Measurements from ENCODE around the gene FRAT1.

Gene FRAT1

DNA sequence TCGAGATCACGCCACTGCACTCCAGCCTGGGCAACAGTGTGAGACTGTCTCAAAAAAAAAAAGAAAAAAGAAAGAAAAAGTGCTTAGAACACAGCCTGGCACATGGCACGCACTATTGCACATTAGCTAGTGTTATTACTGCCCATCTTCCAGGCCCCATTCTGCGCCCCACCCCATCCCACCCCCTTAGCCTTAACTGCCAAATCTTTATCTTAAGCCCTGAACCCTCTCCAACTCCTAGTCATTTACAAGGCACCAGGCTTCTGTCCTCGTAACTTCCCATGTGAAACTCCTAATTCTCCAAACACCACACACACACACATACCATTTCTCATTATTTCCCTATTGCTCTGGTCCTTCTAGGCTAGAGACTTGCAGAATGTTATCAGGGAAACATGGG lies 10.7 kb downstream of the FRAT1 start:
- DNase-seq (ENCODE audit: insufficient read length) = no peak
- no peak for FAIRE-seq
- TF ChIP-seq POLR2A (IDR thresholded peaks at IDR 0.05; ENCODE audit: low read depth, low read length) (no peak), TAF1 (IDR thresholded peaks at IDR 0.05; ENCODE audit: borderline replicate concordance, low read depth, low read length) (no peak), POLR2AphosphoS5 (IDR thresholded peaks at IDR 0.05; ENCODE audit: low read depth, low read length) (no peak)

DNA sequence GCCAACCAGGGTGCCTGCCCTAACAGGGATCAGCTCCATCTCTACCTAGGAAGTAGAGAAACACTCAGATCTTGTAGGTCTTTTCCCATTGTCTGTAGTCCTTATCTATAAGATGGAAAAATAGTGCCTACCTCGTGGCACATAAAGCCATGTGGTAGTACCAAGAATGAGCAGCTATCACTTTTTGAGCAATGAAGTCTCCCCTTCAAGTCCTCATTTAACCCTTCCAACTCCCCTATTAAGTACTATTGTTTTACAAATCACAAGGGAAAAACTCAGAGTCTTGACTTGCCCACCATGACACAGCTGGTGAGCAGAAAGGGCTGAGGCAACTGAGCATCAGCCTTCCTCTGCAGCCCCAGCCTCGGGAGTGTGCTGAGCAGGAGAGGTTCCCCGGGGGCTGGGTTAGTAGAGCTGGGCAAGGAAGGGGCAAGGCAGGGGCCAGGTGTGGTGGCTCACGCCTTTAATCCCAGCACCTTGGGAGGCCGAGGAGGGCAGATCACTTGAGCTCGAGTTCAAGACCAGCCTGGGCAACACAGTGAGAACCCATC lies 12.2 kb downstream of the FRAT1 start:
- FAIRE-seq (no peak), DNase-seq (ENCODE audit: insufficient read length) (no peak)
- TF ChIP-seq POLR2AphosphoS5 (IDR thresholded peaks at IDR 0.05; ENCODE audit: low read depth, low read length) = no peak
- no peak for TF ChIP-seq POLR2A (IDR thresholded peaks at IDR 0.05; ENCODE audit: low read depth, low read length)
- TF ChIP-seq TAF1 (IDR thresholded peaks at IDR 0.05; ENCODE audit: borderline replicate concordance, low read depth, low read length) = no peak

GRCh38 chr10:97332591-97333350 lies 13.7 kb downstream of the FRAT1 start:
- TF ChIP-seq POLR2A (IDR thresholded peaks at IDR 0.05; ENCODE audit: low read depth, low read length) (no peak), POLR2AphosphoS5 (IDR thresholded peaks at IDR 0.05; ENCODE audit: low read depth, low read length) (no peak), TAF1 (IDR thresholded peaks at IDR 0.05; ENCODE audit: borderline replicate concordance, low read depth, low read length) (no peak)
- no peak for DNase-seq (ENCODE audit: insufficient read length)
- no peak for FAIRE-seq

- DNase-seq (ENCODE audit: insufficient read length) (no peak), FAIRE-seq (no peak)
- TF ChIP-seq POLR2A (IDR thresholded peaks at IDR 0.05; ENCODE audit: low read depth, low read length) = no peak
Measured at GRCh38 chr10:97333351-97333600, 14.2 kb downstream of the FRAT1 start.

- FAIRE-seq (no peak), DNase-seq (ENCODE audit: insufficient read length) (peak; percentile 46)
- no peak for TF ChIP-seq TAF1 (IDR thresholded peaks at IDR 0.05; ENCODE audit: borderline replicate concordance, low read depth, low read length)
- no peak for TF ChIP-seq POLR2A (IDR thresholded peaks at IDR 0.05; ENCODE audit: low read depth, low read length)
- no peak for TF ChIP-seq POLR2AphosphoS5 (IDR thresholded peaks at IDR 0.05; ENCODE audit: low read depth, low read length)
Measured at GRCh38 chr10:97333601-97334369, 14.7 kb downstream of the FRAT1 start.

GRCh38 chr10:97334370-97335175 lies 15.5 kb downstream of the FRAT1 start, which contains the start of gene FRAT2:
Gene FRAT2 (minus strand): TSS chr10:97334729. CDS start chr10:97334572, 157 bp downstream.
- FAIRE-seq (peak; percentile 94), DNase-seq (ENCODE audit: insufficient read length) (peak; percentile 94)
- TF ChIP-seq POLR2A (IDR thresholded peaks at IDR 0.05; ENCODE audit: low read depth, low read length) (peak; percentile 20; the same call in 1 of the 2 replicates), TAF1 (IDR thresholded peaks at IDR 0.05; ENCODE audit: borderline replicate concordance, low read depth, low read length) (no peak), POLR2AphosphoS5 (IDR thresholded peaks at IDR 0.05; ENCODE audit: low read depth, low read length) (no peak)

DNA sequence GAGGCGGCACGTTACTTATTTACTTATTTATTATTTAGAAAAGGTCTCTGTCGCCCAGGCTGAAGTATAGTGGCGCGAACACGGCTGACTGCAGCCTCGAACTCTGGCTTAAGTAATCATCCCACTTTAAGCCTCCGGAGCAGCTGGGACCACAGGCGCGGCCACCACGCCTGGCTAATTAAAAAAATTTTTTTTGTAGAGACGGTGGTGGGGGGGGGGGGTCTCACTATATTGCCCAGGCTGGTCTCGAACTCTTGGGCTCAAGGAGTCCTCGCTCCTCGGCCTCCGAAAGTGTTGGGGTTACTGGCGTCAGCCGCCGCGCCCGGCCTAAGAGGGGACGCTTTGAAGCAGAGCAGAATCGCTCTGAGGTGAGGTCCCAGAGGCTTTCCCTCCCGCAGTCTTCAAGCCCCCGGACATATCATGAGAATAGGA lies 16.1 kb downstream of the FRAT1 start:
- FAIRE-seq = no peak
- no peak for DNase-seq (ENCODE audit: insufficient read length)
- no peak for TF ChIP-seq POLR2A (IDR thresholded peaks at IDR 0.05; ENCODE audit: low read depth, low read length)
- no peak for TF ChIP-seq TAF1 (IDR thresholded peaks at IDR 0.05; ENCODE audit: borderline replicate concordance, low read depth, low read length)
- TF ChIP-seq POLR2AphosphoS5 (IDR thresholded peaks at IDR 0.05; ENCODE audit: low read depth, low read length) = no peak

DNA sequence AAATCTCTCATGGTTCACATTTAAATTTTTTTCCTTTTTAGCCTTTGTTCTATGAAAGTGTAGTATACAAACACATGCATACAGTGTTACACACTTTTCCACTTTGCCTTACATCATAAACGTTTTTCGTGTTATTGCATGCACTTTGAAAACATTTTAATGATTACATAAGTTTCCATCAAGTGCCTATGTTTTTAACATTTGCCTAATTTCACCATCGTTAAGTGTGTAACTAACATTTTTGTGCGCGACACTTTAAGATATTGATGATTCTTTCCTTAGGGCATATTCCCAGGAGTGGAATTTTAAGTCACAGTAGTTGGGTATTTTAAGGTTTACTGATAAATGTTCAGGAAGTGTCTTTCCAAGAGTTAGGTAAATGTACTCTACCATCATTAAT lies 16.9 kb downstream of the FRAT1 start:
- DNase-seq (ENCODE audit: insufficient read length) (no peak), FAIRE-seq (no peak)
- TF ChIP-seq TAF1 (IDR thresholded peaks at IDR 0.05; ENCODE audit: borderline replicate concordance, low read depth, low read length) (no peak), POLR2A (IDR thresholded peaks at IDR 0.05; ENCODE audit: low read depth, low read length) (no peak), POLR2AphosphoS5 (IDR thresholded peaks at IDR 0.05; ENCODE audit: low read depth, low read length) (no peak)

GRCh38 chr10:97336446-97336845 lies 17.4 kb downstream of the FRAT1 start:
- DNase-seq (ENCODE audit: insufficient read length) (no peak), FAIRE-seq (no peak)
- TF ChIP-seq TAF1 (IDR thresholded peaks at IDR 0.05; ENCODE audit: borderline replicate concordance, low read depth, low read length) (no peak), POLR2AphosphoS5 (IDR thresholded peaks at IDR 0.05; ENCODE audit: low read depth, low read length) (no peak), POLR2A (IDR thresholded peaks at IDR 0.05; ENCODE audit: low read depth, low read length) (no peak)

DNA sequence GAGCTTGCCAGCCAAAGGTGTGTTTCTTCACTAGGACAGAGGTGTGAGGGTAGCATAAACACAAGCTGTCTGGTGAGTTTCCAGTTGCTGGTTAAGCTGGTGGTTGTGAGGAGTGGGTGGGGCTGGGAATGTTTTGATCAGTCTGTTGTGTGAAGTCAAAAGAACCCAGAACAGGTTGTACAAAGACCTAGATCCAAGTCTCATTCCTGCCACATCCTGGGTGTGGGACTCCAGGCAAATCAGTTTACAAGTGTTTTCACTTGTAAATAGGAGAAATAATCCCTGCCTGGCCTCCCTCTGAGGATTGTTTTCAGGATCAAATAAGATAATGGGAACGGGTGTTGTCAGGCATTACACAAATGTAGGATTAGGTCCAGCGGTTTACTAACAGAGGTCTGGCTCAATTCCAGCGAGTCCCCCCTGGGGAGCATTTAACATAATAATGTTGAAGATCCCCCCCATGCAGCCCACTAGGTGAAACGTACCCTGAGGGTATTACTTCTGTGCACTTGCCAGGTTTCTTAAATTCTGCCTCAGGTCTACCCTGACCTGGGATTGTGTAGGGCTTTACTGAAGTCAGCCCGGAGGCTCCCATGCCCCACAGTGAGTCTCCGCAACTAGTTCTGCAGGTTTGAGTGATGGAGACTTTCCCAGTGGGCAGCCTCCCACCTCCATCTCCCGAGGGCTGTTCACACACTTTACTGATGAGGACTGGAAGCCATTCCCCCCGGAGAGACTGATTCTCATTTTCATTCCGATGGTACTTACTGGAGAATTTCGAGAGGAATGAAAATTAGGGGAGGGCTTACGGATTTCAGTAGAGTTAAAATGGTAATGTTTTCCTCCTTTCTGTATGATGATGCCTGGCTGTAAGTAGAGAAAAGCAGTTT lies 18.1 kb downstream of the FRAT1 start:
- FAIRE-seq (no peak), DNase-seq (ENCODE audit: insufficient read length) (no peak)
- TF ChIP-seq POLR2AphosphoS5 (IDR thresholded peaks at IDR 0.05; ENCODE audit: low read depth, low read length) = no peak
- no peak for TF ChIP-seq TAF1 (IDR thresholded peaks at IDR 0.05; ENCODE audit: borderline replicate concordance, low read depth, low read length)
- TF ChIP-seq POLR2A (IDR thresholded peaks at IDR 0.05; ENCODE audit: low read depth, low read length) = no peak

Data from GM12892 (cell line).